Duodenal mucosa (tissue), 2 donors: ENCODE measurements around the gene SESN3.

Experiments
- H3K27ac ChIP-seq: one replicate; pipeline ENCODE4 v1.7.0; 2013; ENCODE audit warnings: low read depth, low read length
- H3K27me3 ChIP-seq, 2 donors: one replicate each; pipeline ENCODE4 v1.7.0; 2013; ENCODE audit warnings: low read length in 2 of 2, control low read depth in 1 of 2; ENCODE audit not compliant: insufficient read depth in 2 of 2, control insufficient read depth in 1 of 2
- H3K36me3 ChIP-seq, 2 donors: one replicate each; pipeline ENCODE4 v1.7.0; 2013; ENCODE audit warnings: low read length in 2 of 2, control low read depth in 1 of 2; ENCODE audit not compliant: insufficient read depth in 2 of 2, control insufficient read depth in 1 of 2
- H3K4me1 ChIP-seq, 2 donors: one replicate each; pipeline ENCODE4 v1.7.0; 2013; ENCODE audit warnings: low read length in 2 of 2, control low read depth in 1 of 2; ENCODE audit not compliant: insufficient read depth in 2 of 2, control insufficient read depth in 1 of 2
- H3K4me3 ChIP-seq, 2 donors: one replicate each; pipeline ENCODE4 v1.7.0; 2013; ENCODE audit warnings: low read length in 2 of 2, low read depth in 1 of 2
- H3K9ac ChIP-seq, 2 donors: one replicate each; pipeline ENCODE4 v1.7.0; 2013; ENCODE audit warnings: low read length in 2 of 2, low read depth in 1 of 2
- H3K9me3 ChIP-seq, 2 donors: one replicate each; pipeline ENCODE4 v1.7.0; 2013; ENCODE audit warnings: low read length in 2 of 2, control low read depth in 1 of 2; ENCODE audit not compliant: control insufficient read depth in 1 of 2

Gene SESN3

DNA sequence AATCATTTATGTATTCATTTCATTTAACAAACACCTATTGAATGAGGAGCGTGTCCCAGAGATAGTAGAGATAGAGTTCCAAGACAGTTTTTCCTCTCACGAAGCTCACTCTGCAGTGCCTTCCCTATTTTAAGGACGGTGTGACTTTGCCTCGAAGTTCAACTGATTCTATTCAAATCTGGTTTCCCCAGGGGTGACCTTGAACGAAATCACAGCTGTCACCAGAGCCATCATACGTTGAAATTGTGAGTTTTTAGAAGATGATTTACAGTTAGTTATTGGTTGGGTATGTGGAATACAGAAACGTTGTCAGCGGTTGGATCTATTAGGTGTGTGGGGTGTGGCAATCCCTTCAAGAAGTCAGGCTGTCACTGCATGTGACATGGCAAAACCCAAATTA is 33.9 kb upstream of the SESN3 start:
- Histone ChIP-seq H3K27me3 (no peaks in the 10 kb centered on the region), H3K4me3 (no peak overlapping the region), H3K9ac (no peak overlapping the region), H3K9me3 (no peaks in the 10 kb centered on the region), H3K27ac (no peak overlapping the region), H3K36me3 (no peaks in the 10 kb centered on the region), H3K4me1 (no peaks in the 10 kb centered on the region)

DNA sequence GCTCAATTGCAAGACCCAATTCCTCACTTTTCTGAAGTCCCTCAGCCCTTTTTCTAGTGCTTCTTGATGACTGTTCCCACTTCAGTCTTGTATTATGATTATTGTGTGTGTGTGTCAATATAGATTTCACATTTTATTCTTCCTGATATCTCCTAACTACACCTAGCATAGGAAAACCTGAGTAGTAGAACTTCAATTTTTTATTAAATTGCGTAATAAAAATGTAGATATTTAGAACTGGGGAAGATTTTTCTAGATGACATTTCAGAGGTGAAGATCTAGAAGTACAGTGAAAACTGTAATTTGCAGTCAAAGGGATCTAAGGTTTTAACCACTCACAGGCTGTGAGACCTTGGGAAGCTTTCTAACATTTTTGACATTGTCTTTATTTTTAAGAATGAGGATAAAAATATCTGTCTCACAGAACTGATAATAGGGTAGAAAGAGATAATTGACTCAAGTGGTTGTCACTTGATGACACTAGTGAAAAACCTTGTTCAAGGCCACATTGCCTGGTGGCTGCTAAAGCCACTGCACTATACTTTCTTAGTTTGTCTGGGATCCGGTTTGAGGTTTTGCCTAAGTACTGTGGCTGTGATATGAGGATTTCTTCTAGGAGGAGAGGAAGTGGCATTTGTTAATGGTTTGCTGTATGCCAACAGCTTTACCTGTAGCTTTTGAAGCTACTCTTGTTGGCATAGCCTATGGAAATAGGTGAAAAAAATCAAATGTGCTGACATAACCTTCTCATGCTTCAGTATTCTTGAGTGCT is 32.2 kb upstream of the SESN3 start:
- H3K9me3 ChIP-seq, result no peaks in the 10 kb centered on the region
- H3K4me1 ChIP-seq, result no peaks in the 10 kb centered on the region
- H3K27me3 ChIP-seq, result no peaks in the 10 kb centered on the region
- H3K4me3 ChIP-seq, result no peak overlapping the region
- H3K27ac ChIP-seq, result no peak overlapping the region
- H3K9ac ChIP-seq, result no peak overlapping the region
- H3K36me3 ChIP-seq, result no peaks in the 10 kb centered on the region

- no peak overlapping the region for H3K27ac ChIP-seq
- no peak overlapping the region for H3K4me3 ChIP-seq
- no peaks in the 10 kb centered on the region for H3K9me3 ChIP-seq
These were observed 26.5 kb upstream of the SESN3 start for GRCh38 chr11:95257456-95257971.

DNA sequence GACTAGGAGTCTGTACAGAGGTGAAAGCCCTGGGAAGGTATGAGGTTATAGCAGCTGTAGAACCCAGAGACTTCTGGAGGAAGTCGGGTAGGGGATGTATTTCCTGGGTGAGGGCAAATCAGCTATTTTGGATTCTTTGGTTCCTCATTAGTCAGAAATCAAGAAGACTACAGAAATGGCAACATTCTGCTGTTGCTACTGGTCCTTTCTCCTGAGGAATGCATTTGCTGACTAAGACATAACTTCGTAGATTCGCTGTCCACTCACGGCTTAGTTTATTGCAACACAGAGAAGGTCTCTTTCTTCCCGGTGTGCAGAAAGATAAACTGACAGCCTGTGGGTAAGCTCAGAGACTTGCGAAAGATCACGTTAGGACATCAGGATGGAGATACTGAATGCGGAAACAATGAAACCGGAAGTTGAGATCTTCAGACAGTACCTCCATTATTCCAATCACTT is 25.3 kb upstream of the SESN3 start:
- H3K4me1 ChIP-seq, result peaks cover 9 to 27% of the 10 kb centered on the region in 2 donors
- no peak overlapping the region for H3K27ac ChIP-seq
- H3K4me3 ChIP-seq, result no peak overlapping the region
- H3K9me3 ChIP-seq, result no peaks in the 10 kb centered on the region
- H3K27me3 ChIP-seq, result no peaks in the 10 kb centered on the region
- no peak overlapping the region for H3K9ac ChIP-seq
- H3K36me3 ChIP-seq, result no peaks in the 10 kb centered on the region

More at GRCh38 chr11:95257456-95257971, 26.5 kb upstream of the SESN3 start:
- Histone ChIP-seq H3K36me3 (no peaks in the 10 kb centered on the region), H3K9ac (no peak overlapping the region), H3K4me1 (peaks cover 9 to 27% of the 10 kb centered on the region in 2 donors), H3K27me3 (no peaks in the 10 kb centered on the region)

DNA sequence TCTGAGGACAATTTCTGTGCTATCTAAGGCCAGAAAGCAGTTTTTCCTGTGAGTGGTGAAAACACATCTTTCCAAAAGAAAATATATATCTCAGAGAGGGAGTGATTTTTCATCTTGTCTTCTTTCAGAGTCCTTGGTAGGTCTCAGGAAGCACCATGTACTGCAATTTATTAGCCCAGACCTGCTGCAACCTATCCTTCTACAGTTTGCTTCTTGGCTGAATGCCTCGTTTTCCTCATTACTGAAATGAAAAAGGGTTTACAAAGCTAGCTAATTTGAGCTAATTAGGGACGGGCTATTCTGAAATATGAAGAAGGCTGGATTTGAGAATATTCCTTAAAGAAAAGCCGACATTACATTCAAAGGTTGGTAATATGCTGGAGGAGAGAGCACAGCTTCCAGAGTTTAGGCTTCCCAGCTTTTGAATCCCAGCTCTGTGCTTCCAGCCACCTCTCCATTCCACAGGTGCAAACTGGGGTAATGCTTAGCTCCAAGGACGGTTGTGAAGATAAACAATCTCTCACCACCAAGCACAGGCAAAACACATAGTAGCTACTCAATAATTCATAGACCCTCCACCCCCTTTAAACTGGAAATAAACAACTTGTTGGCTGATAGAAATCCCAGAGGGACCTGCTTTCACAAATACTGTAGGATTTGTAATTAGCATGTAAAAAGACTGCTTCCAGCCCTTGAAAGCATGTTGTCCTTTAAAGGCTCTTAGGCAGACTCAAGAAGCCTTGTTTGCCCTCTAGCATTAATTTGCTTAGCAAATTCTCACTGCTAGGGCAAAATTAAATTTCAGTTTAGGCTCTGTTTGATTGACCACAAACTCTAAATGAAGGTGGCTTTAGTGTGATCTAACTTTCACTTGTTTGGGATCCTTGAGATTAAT is 24.5 kb upstream of the SESN3 start:
- H3K4me3 ChIP-seq, result no peak overlapping the region
- H3K27me3 ChIP-seq, result no peaks in the 10 kb centered on the region
- peaks cover 9 to 27% of the 10 kb centered on the region in 2 donors for H3K4me1 ChIP-seq
- H3K9ac ChIP-seq, result no peak overlapping the region
- H3K27ac ChIP-seq, result no peak overlapping the region
- H3K36me3 ChIP-seq, result no peaks in the 10 kb centered on the region
- H3K9me3 ChIP-seq, result no peaks in the 10 kb centered on the region

GRCh38 chr11:95254716-95255115 is 23.7 kb upstream of the SESN3 start:
- H3K9me3 ChIP-seq, result no peaks in the 10 kb centered on the region
- peaks cover 9 to 27% of the 10 kb centered on the region in 2 donors for H3K4me1 ChIP-seq
- no peak overlapping the region for H3K27ac ChIP-seq
- H3K9ac ChIP-seq, result peak overlapping the region in 1 of 2 donors; percentile 21
- no peaks in the 10 kb centered on the region for H3K36me3 ChIP-seq
- no peaks in the 10 kb centered on the region for H3K27me3 ChIP-seq
- H3K4me3 ChIP-seq, result no peak overlapping the region

DNA sequence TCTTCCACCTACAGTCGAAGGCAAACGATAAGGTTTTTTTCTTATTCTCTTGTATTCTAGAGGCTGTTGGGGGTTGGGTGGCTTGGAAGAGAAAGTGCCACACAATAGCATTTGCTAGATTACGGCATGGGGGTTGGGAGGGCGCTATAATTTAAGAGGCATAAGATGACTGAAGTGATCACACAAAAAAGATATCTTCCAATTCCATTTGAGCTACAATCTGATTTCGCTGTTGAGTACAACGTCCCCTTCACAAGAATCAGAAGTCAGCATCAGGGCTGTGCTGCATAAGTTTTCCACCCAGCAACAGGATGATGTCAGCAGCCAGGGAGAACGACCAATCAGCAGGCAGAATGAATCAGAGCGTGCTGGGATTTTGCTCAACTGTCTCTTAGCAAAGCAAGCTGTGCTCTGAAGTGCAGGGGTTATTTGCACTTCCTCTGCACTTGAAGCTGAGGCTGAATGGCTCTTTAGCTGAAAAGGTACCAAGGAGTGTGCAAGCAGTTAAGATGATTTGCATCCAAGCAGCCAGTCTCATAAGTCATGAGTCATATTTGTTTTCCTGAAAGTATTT is 23.2 kb upstream of the SESN3 start:
- Histone ChIP-seq H3K27ac (no peak overlapping the region), H3K4me3 (peak overlapping the region; percentile 59 to 70), H3K4me1 (peaks cover 9 to 27% of the 10 kb centered on the region in 2 donors), H3K36me3 (no peaks in the 10 kb centered on the region), H3K9ac (peak overlapping the region in 1 of 2 donors; percentile 21), H3K27me3 (no peaks in the 10 kb centered on the region), H3K9me3 (no peaks in the 10 kb centered on the region)

DNA sequence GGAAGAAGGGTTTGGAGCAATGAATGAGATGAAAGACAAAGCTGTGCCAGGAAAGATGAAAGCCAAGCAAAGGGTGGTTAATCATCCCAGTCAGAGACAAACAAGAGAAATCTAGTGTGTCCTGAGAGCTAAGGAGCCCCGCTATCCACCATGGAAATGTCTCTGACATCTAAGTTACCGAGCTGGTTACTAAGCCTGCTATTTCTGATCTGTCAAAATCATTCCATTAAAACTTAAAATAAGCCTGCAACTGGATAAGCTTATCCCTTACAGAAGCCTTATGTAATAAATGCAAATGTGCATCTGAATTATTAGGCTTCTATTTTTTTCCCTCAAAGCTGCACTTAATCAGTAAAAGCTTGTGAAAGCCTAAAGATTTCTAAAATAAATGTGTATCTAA is 22.1 kb upstream of the SESN3 start:
- Histone ChIP-seq H3K36me3 (no peaks in the 10 kb centered on the region), H3K27ac (no peak overlapping the region)

GRCh38 chr11:95252586-95252985 is 21.6 kb upstream of the SESN3 start:
- H3K27ac ChIP-seq, result no peak overlapping the region
- no peaks in the 10 kb centered on the region for H3K36me3 ChIP-seq
- no peak overlapping the region for H3K9ac ChIP-seq
- H3K4me3 ChIP-seq, result no peak overlapping the region
- no peaks in the 10 kb centered on the region for H3K9me3 ChIP-seq
- no peaks in the 10 kb centered on the region for H3K27me3 ChIP-seq
- H3K4me1 ChIP-seq, result peaks cover 9 to 27% of the 10 kb centered on the region in 2 donors

More for the DNA sequence above, 22.1 kb upstream of the SESN3 start:
- no peaks in the 10 kb centered on the region for H3K9me3 ChIP-seq
- no peaks in the 10 kb centered on the region for H3K27me3 ChIP-seq
- H3K4me3 ChIP-seq, result no peak overlapping the region
- H3K4me1 ChIP-seq, result peaks cover 9 to 27% of the 10 kb centered on the region in 2 donors
- no peak overlapping the region for H3K9ac ChIP-seq
